Uterus (tissue), 4 donors: Measurements from ENCODE around the gene MYH1. TPM values are rescaled to one million over a fixed set of nuclear protein-coding genes. Genes with fewer than 3 reads are reported as not detected.

Experiments used
- DNase-seq, 2 donors: peaks; one replicate each; pipeline ENCODE4 v3.0.0-alpha.2; 2019 to 2020
- H3K27ac ChIP-seq, 2 donors: fragments of 200-600 bp; sonication (generic); 1 replicate in 1 of 2; 2 replicates in 1 of 2; pipeline ENCODE4 v1.5.1; 2016 to 2018
- H3K27me3 ChIP-seq, 2 donors: fragments of 200-600 bp; sonication (generic); one replicate each; pipeline ENCODE4 v1.5.1; 2018 to 2019; ENCODE audit warnings: control low read depth in 1 of 2
- H3K36me3 ChIP-seq, 2 donors: fragments of 200-600 bp; sonication (generic); one replicate each; pipeline ENCODE4 v1.5.1; 2019; ENCODE audit warnings: control low read depth in 1 of 2
- H3K4me1 ChIP-seq, 2 donors: fragments of 200-600 bp; sonication (generic); one replicate each; pipeline ENCODE4 v1.5.1; 2018 to 2019; ENCODE audit warnings: control low read depth in 1 of 2
- H3K4me3 ChIP-seq, 2 donors: fragments of 200-600 bp; sonication (generic); 1 replicate in 1 of 2; 2 replicates in 1 of 2; pipeline ENCODE4 v1.5.1; 2018 to 2019; ENCODE audit warnings: mild to moderate bottlenecking in 1 of 2
- H3K9me3 ChIP-seq, 2 donors: fragments of 200-600 bp; sonication (generic); one replicate each; pipeline ENCODE4 v1.5.1; 2019; ENCODE audit warnings: control low read depth in 1 of 2
- CTCF ChIP-seq, 4 experiments: fragments of 200-600 bp in 2 of 4; fragments of 450-650 bp in 2 of 4; sonication (generic) in 2 of 4; IDR thresholded peaks; one replicate each; pipeline ENCODE4 v1.5.1; 2016 to 2019; ENCODE audit warnings: antibody characterized with exemption in 4 of 4, mild to moderate bottlenecking in 2 of 4, moderate library complexity in 1 of 4
- POLR2A ChIP-seq, 2 donors: fragments of 450-650 bp; IDR thresholded peaks; one replicate each; pipeline ENCODE4 v1.6.1; 2016; ENCODE audit warnings: antibody characterized with exemption in 2 of 2, mild to moderate bottlenecking in 1 of 2, moderate library complexity in 1 of 2
- intact Hi-C: fragments of 100-400 bp; cut with DNase I; formaldehyde crosslinking; loops from one replicate; pipeline ENCODE4 v1.15.1; 2023; ENCODE audit warnings: low total_unique reads
- total RNA-seq, 4 donors: library from RNA; depleted of rRNA in 3 of 4; stranded (reverse); fragments of >200 nt in 3 of 4; gene quantifications; one replicate each; pipeline versions ENCODE4 v1.1.0 to v1.2.4, GENCODE V29; 2014 to 2023
- donor health status: DM: yes; HTN: yes; CAD: no.

MYH1 gene
- total RNA-seq = under 1 TPM in 1 of 4 donors, not detected in 3; under 0.01 TPM

GRCh38 chr17:10518271-10519037 is at the start of gene MYH1:
Gene MYH1, minus strand, starts transcription at chr17:10518542. Its CDS starts 1,900 bp downstream, at chr17:10516642.
- TF ChIP-seq CTCF (IDR thresholded peaks at IDR 0.05) (no peak), POLR2A (IDR thresholded peaks at IDR 0.05) (no peak)
- DNase-seq = no peak
- H3K27ac ChIP-seq = no peak within 1 kb of the TSS
- intact Hi-C loops = no loop called here
- no peaks in the 10 kb centered on the region for H3K27me3 ChIP-seq
- H3K36me3 ChIP-seq = no peaks in the 10 kb centered on the region
- no peaks in the 10 kb centered on the region for H3K4me1 ChIP-seq
- H3K9me3 ChIP-seq = no peaks in the 10 kb centered on the region
- H3K4me3 ChIP-seq = no peak within 1 kb of the TSS

GRCh38 chr17:10563991-10564660 is 45.8 kb upstream of the MYH1 start:
- no peaks in the 10 kb centered on the region for H3K27me3 ChIP-seq
- H3K4me1 ChIP-seq = no peaks in the 10 kb centered on the region
- intact Hi-C loops = no loop called here
- H3K27ac ChIP-seq = no peak overlapping the region
- no peaks in the 10 kb centered on the region for H3K9me3 ChIP-seq
- no peak for TF ChIP-seq POLR2A (IDR thresholded peaks at IDR 0.05)
- no peaks in the 10 kb centered on the region for H3K36me3 ChIP-seq
- H3K4me3 ChIP-seq = no peak overlapping the region
- DNase-seq = no peak

GRCh38 chr17:10558049-10558448 is 39.7 kb upstream of the MYH1 start:
- TF ChIP-seq POLR2A (IDR thresholded peaks at IDR 0.05) (no peak), CTCF (IDR thresholded peaks at IDR 0.05) (no peak)
- no peaks in the 10 kb centered on the region for H3K27me3 ChIP-seq
- no peak overlapping the region for H3K27ac ChIP-seq
- intact Hi-C loops = no loop called here
- H3K4me3 ChIP-seq = no peak overlapping the region
- no peaks in the 10 kb centered on the region for H3K36me3 ChIP-seq
- no peaks in the 10 kb centered on the region for H3K9me3 ChIP-seq
- no peaks in the 10 kb centered on the region for H3K4me1 ChIP-seq
- DNase-seq = no peak

GRCh38 chr17:10557422-10557821 is 39.1 kb upstream of the MYH1 start:
- Histone ChIP-seq H3K9me3 (no peaks in the 10 kb centered on the region), H3K4me1 (no peaks in the 10 kb centered on the region), H3K27me3 (no peaks in the 10 kb centered on the region), H3K4me3 (no peak overlapping the region), H3K36me3 (no peaks in the 10 kb centered on the region), H3K27ac (no peak overlapping the region)
- DNase-seq = no peak
- TF ChIP-seq POLR2A (IDR thresholded peaks at IDR 0.05) (no peak), CTCF (IDR thresholded peaks at IDR 0.05) (no peak)
- intact Hi-C loops = no loop called here

- intact Hi-C loops = no loop called here
- no peak for TF ChIP-seq POLR2A (IDR thresholded peaks at IDR 0.05)
- no peak for TF ChIP-seq CTCF (IDR thresholded peaks at IDR 0.05)
These were observed 38.1 kb upstream of the MYH1 start for GRCh38 chr17:10556301-10557005.

More at GRCh38 chr17:10556301-10557005, 38.1 kb upstream of the MYH1 start:
- no peaks in the 10 kb centered on the region for H3K9me3 ChIP-seq
- H3K27ac ChIP-seq = no peak overlapping the region
- DNase-seq = no peak
- H3K4me3 ChIP-seq = no peak overlapping the region
- no peaks in the 10 kb centered on the region for H3K27me3 ChIP-seq
- no peaks in the 10 kb centered on the region for H3K4me1 ChIP-seq
- no peaks in the 10 kb centered on the region for H3K36me3 ChIP-seq
